HG03196 (cell line): ENCODE measurements around the gene WNT4.
A peak's percentile ranks its signal among the peaks of the same experiment; 100 is the strongest.

ENCODE experiments used
- ATAC-seq: cut with Tn5 transposase; IDR thresholded peaks from one replicate; pipeline ENCODE4 v1.9.1; 2021; ENCODE audit not compliant: unreplicated experiment

WNT4 gene

DNA sequence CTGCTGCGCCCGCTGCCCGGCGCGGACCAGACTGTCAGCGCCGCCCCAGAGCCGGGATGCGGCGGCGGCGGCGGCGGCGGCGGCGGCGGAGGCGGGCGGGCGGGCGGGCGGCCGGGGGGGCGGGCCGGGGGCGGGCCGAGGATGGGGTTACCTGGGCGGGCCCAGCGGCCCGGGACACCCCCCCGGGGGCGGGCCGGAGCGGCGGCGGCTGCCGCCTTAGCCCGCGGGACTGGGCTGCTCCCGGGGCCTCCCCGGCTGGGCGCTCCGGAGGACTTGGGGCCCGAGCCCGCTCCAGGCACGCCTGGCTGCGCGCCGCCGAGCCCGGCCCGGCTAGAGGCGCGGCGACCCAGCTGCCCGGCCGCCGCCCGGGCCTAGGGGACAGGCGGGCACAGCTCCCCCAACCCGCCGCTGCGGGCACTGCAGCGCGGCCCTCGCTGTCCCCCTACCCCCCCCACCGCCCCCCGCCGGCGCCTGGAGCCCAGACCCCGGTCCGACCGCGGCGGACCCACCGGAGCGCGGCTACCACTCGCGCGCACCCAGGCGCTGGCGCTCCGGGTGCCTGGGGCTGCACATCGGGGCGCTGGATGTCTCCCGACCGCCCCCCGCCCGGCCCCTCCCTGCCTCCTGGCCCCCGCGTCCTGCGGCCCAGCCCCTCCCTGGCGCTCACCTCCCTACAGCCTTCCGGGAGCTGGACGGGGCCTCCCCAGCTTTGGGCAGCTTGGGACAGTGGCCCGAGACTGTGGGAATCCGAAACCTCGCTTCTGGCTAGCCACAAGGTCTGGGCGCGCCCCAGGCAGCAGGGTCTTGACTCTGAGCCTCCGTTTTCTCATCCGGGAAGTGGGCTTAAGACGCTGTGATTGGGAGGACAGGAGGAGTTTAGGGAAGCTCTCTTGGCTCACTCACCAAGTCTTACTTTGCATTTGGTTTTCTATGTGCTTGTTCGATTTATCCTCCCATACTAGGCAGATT lies at the start of gene WNT4:
Gene WNT4, minus strand, starts transcription at position 33 of the 969 bp plus-strand sequence. CDS start 175 bp downstream, outside the sequence.
- no peak for ATAC-seq

DNA sequence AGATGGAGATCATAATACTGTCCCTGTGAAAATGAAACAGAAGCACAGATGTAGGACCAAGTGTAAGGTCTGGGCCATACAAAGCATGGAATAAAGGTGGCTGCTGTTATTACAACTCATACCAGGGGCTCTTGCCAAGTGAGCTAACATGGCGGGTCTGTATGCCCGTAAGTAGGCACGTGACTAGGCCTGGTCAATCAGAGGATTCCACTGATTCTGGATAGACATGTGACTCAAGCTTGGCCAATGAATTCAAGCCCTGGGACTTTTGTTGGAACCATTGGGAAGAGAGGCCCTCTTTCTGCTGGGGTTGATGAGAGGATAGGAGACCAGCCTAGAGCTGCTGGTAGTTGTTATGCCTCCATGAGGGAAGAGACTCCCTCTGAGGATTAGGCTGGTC lies 47.8 kb upstream of the WNT4 start:
- no peak for ATAC-seq

DNA sequence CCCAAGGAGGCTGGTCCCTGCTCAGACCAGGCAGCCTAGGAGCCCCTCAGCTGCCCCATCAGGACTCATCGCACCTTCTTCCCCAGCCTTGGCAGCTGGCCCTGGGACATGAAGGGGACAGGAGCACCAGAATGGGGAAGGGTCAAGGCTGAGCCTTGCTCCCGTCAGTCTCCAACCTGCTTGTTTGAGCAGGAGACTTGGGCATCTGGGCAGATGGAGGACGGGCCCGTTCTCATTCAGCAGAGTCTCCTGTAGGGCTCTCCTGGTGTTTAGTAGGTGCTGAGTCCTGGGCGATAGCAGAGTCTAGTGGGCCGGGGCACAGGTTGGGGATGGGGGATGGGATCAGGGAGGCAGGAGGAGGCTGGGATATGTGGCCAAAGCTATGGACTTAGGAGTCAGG lies 47.4 kb upstream of the WNT4 start:
- ATAC-seq = no peak

DNA sequence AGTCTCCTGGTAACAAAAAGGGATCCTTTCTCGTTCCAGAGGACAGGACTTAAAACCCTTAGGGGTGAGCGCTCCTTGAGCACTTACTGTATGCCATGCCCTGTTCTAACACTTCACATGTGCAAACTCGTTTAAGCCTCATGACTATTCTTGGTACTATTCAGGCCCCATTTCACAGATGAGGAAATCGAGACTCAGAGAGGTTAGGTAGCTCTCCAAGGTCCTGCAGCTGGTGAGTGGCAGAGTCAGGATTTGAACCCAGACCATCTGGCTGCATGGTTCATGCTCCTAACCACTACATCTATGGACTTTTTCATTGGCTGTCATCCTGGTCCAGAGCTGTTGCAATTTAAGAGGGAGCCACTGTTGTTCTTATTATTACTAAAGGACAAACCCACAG lies 46.7 kb upstream of the WNT4 start:
- no peak for ATAC-seq

DNA sequence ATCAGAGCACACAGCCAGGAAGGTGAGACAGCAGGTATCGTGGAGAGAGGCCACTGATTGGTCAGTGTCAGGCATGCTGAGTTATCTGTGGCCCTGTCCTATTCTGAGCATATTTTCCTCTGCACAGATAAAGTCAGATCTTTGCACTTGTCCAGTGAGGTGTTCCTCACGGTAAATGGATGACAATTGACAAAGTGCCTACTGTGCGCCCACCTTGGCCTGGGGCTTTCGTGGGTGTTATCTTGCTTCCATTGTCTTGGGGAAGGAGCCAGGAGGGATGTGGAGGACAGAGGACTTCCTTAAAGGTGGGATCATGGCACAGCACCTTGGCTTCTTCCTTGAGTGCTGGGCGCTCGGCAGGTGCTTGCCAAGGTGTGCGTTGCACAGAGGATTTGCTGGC lies 46.0 kb upstream of the WNT4 start:
- ATAC-seq = no peak

DNA sequence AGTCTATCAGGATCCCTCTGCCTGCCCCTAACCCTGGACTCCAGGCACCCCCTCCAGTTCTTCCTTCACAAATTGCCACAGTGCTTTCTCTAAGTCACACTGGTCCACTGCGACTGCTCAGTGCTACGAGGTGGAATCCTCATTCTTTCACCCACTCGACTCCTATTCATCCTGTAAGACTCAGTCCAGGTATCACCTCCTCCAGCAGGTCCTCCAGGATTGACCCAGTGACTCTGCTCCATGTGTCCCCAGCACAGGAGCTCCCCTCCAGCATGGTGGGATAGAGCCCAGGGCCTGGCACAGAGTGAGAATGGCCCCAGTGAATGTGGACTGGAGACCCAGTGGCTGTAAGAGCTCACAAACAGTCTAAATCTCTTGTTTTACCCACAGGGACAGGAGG lies 45.5 kb upstream of the WNT4 start:
- ATAC-seq = no peak

DNA sequence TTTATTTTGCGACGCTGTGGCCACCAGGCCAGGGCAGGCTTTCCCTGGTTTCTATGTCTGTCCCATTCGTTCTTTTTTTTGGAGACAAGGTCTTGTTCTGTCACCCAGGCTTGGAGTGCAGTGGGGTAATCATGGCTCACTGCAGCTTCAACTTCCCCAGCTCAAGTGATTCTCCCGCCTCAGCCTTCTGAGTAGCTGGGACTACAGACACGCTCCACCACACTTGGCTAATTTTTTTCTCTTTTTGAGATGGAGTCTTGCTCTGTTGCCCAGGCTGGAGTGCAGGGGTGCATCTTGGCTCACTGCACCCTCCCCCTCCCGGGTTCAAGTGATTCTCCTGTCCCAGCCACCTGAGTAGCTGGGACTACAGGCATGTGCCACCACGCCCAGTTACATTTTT lies 43.4 kb upstream of the WNT4 start:
- ATAC-seq = no peak

DNA sequence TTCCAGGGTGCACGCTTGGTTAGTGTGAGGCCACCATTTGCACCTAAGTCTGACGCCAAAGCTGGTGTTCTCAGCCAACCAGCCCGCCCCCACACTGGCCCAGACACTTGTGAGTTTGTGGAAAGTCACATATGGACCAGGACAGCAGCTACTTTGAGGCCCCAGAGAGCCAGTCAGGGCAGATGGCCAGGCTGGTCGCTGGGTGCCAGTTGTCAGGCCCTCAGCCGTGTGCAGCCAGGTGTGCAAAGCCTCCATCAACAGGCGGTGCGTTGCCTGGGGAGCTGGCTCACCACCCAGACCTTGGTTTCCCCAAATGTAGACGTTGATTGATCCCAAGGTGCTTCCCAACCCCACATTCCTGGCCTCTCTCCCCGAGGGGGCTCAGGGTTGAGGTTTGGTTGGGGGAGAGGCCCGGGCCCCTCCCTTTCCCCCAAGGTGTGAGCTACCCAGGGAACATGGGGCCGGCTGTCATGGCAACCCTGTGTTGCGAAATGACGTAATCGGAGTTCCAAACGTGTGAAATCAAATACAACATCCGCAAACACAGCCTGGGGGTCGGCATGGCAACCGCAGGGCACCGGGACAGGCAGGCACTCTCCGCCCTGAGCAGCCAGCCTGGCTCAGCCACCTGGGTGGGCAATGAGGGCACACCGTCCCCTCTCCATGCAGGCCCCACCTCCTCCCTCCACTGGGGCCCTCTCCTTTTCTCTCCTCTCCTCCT lies 42.2 kb upstream of the WNT4 start:
- ATAC-seq = no peak

DNA sequence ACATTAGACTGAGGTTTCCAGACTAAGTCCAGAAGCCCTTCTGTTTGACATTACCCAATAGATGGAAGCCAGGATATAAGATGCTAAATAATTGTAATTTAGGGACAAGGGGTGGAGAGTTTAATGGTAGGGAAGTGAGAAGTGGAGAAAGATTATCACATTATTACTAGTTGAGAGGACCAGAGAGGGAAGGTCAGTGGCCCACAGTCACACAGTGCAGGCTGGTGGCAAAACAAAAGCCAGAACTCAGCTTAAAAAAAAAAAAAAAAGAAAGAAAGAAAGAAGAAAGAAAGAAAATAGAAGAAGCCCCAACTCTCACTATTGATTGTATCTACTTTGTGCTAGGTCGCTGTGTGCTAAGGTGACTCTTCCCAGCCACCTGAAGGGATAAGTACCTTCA lies 41.6 kb upstream of the WNT4 start:
- no peak for ATAC-seq

DNA sequence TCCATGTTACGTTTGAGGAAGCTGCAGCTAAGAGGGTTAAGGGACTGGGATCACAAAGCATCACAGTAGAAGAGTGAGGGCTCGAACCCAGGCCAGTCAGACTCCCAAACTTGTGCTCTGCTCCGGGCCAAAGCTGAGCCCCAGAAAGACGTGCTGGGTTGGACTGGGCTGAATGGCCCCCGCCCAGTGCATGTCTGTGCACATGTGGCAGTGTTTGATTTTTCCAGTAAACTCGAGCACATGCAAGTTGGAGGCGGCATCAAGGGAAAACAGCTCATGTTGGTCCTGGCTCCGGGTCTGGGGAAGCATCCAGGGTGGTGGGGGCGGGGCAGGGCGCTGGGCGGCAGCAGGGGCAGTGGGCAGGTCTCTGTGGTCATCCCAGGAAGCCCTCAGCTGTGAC lies 39.8 kb upstream of the WNT4 start:
- ATAC-seq = no peak

DNA sequence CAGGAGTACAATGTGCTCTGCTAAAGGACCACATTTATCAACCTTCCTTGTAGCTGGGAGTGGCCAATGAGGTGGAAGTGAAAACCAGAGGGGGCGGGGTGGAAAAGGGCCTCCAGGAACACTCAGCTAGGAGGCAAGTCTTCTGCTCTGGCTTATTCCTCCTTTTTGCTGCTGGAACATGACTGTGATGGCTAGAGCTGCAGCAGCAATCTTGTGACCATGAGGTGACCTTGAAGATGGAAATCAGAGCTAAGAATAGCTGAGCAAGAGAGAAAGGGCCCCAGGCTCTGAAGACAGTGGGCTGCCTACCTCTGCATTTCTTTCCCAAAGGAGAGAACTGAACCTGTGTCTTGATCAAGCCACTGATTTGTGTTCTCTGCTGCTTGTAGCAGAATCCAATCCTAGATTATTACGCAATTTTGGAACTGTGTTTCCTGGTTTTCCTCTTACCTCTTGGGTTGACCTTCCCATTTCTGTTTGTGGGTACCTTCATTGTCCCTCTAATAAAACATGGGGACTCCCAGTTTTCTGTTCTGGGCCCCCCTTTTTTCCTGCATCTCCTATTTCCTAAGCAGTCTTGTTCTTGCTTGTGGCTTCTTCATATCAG lies 36.4 kb upstream of the WNT4 start:
- ATAC-seq = no peak

DNA sequence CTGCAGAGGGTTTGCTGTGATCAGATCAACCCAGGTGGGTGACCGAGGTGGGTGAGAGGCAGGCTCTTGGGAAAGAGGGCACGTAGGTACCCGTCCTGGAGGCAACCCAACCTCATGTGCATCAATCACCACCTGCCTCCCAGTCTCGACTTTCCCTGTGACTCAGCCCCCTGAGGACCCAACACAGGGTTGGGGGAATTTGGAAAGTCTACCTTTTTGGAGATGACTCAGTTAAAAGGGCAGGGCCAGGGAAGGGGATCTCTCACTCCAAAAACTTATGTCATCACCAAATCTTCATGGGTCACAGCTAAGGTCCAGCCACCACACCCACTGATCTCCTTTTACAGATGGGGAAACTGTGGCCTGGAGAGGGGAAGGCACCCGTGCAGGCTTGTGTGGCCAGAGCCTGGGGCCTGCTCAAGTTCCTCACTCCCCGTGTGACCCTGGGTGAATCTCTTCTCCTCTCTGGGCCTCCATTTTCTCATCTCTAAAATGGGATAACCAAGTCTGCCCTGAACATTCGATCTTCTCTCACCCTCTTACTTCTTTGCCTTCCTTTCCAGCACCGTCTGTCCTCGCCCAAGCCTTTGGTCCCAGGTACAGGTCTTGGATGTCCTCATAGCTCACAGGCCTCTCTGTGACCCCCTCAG lies 34.6 kb upstream of the WNT4 start:
- ATAC-seq = no peak

DNA sequence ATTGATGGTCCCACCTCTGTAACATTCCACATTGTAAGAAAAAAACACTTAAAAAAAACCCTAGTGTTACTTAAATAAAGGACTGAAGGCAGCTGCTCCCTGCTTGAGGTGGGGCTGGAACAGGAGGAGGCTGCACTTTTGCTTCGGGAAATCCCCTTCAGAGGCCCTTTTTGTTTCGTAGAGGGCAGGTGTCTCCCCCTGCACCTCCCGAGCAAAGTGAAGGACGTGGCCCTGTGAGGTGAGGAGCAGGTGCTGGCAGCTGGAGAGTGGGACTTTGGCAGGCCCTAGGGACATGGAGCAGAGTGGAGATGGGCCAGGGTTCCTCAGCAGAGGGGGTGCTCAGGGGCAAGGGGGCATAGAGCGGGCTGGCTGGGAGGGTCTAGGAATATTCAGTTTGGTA lies 33.4 kb upstream of the WNT4 start:
- ATAC-seq = peak; percentile 64

DNA sequence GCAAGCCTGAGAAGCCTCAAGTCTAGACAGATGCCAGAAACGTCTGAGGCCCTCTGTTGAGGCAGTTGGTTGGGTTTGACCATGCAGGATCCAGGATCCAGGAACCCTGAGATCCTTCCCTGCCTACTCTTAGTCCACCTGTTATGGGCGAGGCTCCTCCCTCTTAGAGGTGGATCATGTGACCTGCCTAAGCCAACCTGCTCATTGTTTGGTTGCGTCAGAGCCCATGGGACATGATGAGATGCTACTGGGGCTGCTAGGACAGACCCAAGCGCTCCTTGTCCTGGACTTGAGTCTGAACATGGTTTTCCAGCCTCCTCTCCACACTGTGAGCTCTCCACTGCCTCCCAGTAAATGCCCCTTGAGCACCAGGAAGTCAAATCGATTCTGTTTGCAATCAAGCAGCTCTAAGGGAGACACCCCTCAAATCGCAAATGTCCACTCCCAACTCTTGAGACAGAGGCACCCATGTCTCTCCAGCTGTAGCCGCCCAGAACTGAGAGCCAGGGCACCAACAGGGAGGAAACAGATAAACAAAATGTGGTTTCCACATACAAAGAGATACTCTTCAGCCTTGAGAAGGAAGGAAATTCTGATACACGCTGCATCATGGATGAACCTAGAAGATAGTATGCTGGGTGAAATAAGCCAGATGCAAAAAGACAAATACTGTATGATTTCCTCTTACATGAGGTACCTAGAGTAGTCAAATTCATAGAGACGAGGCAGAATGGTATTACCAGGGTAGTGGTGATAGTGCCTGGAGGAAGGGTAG lies 31.7 kb upstream of the WNT4 start:
- ATAC-seq = no peak

DNA sequence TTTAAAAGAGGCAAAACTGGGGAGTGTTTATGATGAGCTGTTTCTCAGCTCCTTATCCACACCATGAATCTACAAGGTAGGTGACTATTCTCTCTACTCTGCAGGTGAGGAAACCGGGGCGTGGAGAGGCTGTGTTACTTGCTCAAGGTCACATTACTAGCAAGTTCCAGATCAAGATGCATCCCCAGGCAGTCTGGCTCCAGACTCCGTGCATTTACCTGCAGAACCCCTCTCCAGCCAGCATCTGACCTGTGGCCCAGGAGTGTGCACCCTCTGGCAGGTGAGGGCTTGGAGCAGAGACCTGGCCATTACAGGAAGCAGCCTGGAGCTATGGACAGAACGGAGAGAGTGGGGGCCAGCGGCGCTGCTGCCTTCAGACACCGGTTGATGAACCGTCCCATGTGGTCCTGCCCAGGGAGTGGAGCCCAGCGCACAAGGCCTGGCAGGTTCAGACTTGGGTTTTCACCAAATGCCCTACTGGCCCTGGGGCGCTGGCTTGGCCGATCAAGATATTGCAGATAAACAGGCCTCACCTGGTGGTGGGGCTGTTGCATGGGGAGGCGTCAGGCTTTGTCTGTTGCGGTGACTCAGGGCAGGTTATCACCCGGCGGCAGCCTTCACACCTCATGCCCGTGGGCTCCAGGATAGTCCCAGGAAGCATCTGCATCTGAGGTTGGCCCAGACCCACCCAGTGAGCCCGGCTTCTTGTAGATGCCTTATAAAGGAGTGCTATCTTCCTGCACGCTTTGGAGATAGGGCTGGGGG lies 29.2 kb upstream of the WNT4 start:
- ATAC-seq = no peak

DNA sequence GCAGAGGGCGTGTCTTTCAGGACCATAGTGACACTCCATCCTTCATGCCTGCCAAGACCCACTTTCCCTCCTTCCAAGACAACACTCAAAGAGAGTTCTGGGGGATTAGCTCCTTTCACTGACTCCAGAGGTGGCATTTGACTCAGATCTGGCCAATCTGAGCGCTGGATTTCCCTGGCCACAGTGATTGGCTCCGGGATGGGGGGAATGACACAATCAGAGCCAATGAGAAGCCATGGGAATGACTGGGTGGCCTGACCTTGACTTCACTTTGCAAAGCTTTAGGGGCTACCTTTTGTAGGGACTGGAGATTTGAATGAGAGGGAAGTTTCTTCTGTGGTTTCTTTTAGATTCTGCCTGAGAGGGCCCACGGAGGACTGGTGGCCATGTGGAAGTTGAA lies 26.9 kb upstream of the WNT4 start:
- no peak for ATAC-seq

DNA sequence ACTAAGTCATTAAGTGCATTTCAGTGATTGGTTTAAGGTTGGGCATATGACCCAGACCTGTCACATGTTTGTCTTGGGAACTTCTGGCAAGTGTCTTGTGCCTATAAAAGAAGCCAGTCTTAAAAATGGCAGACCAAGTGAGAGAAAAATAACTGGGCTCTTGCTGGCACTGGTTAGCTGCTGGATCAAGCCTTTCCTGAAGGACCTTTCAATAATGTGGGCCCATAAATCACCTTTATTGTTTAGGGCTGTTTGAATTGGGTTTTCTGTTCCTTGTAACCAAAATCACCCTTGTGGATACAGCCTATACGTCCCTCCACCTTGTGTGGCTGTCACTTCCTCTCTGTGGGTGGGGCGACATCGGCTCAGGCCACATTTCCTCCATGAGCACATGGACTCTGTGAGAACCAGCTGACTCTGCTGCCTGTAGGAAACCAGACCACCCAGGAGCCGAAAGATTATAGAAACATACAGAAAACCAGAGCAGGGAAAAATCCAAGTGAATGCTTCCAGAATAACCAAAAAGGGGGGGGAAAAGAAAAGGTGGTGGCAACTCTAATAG lies 25.6 kb upstream of the WNT4 start:
- ATAC-seq = no peak

DNA sequence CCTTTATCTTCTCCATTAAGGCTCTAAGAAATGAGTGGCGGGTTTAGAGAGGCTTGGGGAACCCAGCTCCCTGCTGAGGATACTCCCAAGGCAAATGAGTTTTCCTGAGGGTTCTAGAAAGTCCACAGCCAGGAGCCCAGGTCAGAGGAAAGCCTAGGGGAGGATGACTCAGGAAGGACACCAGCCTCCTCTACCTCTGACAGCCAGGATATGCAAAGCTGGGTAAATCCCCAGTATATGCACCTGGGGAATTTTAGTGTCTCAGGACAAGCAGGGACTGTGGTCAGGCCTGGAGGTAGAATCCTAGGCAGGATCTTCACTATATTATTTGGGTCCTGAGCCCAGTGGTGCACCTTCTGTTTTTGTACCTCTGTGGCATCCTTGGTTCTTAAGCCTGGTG lies 23.5 kb upstream of the WNT4 start:
- peak; percentile 55 for ATAC-seq
